Ureter (tissue), 1 donor: Measurements from ENCODE around the gene C17orf113. TPM values are rescaled to one million over a fixed set of nuclear protein-coding genes. Genes with fewer than 3 reads are reported as not detected.

Experiments
- DNase-seq: peaks from one replicate; pipeline ENCODE4 v3.0.0-alpha.2; 2020; ENCODE audit warnings: low spot score
- total RNA-seq: library from RNA; stranded (reverse); gene quantifications from one replicate; pipeline ENCODE4 v1.2.4, GENCODE V29; 2023
- donor health status: DM: yes; HTN: yes; CAD: no.

C17orf113 gene
- total RNA-seq, 1 donor from 2014 or later = 1.9 TPM

GRCh38 chr17:42072323-42073187 lies 22.2 kb upstream of the C17orf113 start:
- DNase-seq = no peak

DNA sequence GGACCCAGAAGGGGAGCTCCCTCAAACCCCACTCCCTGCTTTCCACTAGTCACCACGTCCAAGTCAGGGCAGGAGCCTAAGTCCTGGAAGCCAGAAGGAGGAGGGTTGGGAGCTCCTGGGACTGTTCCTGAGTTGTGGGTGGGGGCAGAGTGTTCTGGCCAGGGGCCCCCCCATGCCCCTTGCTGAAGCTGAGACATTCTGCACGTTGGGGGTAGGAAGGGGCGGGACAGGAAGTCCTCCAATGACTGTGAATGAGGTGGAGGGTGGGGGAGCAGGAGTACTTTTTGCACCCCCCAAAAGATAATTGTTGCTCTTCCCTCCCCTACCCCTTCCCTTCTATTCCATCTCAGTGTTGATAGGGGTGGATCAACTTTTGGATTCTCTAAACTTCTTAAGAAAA lies 21.4 kb upstream of the C17orf113 start:
- no peak for DNase-seq

- DNase-seq = no peak
Measured at GRCh38 chr17:42068979-42069378, 18.6 kb upstream of the C17orf113 start.

DNA sequence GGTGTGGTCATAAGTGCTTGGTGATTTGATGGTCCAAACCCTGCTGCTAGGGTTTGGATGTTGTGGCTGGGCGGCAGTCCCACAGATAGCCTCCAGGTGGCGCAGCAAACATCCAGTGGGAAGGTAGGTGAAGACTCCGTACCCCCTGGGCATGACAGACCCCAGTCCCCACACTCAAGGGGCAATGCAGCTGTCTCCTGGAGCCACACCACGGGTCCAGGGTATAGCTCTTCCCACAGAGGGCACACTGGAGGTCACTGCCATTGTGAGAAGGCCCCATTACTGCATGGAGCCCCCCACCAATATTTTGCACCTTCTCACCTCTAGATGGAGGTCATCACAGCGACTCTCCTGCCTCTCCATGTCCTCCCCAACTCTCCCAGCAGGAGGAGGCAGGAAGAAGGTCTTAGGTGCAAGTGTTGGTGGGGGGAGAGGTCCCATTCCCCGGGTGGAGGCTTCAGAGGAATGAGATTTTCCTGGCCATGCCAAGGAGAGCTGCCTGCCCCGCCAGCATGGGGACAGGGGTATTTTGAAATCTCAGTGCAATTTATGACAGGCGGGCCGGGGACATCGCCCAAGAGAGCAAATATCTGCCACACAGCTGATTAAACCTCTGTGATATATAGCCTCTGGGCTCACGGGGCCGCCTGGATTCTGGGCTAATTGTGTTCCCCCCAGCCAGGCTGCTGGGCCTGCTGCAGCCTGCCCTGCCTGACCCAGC lies 17.1 kb upstream of the C17orf113 start:
- DNase-seq = peak; percentile 73

DNA sequence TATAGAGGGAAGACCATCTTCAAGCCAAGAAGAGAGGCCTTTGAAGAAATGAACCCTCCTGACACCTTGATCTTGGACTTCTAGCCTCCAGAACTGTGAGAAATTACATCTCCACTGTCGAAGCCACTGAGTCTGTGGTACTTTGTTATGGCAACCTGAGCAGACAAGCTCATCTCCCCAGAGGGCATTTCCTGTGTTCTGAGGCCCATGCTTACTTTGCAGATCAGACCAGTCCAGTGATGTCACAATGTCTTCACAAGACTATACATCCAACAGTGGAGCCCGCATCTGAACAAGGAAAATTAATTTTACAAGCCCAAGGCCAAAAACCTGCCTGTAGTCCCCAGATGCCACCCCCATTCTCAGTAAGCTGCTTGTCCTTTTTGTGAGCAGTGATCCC lies 14.8 kb upstream of the C17orf113 start:
- no peak for DNase-seq

DNA sequence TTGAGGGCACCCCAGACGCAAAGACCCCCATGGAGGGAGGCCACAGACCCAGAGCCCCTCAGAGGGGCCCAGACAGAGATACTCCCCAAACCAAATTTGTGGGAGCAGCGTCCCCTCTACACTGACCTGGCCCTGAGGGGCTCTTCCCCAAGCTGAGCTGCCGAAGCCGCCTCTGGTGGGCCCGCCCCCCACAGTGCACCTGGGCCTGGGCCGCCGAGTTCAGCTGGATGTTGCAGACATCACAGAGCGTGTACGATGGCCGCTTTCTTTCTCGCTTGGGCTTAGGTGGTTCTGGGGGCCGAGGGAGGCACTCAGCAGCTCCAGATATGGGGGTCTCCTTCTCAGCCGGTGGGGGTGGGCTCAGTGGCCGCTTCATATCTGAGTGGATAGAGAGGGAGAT lies 12.3 kb upstream of the C17orf113 start:
- DNase-seq = no peak

DNA sequence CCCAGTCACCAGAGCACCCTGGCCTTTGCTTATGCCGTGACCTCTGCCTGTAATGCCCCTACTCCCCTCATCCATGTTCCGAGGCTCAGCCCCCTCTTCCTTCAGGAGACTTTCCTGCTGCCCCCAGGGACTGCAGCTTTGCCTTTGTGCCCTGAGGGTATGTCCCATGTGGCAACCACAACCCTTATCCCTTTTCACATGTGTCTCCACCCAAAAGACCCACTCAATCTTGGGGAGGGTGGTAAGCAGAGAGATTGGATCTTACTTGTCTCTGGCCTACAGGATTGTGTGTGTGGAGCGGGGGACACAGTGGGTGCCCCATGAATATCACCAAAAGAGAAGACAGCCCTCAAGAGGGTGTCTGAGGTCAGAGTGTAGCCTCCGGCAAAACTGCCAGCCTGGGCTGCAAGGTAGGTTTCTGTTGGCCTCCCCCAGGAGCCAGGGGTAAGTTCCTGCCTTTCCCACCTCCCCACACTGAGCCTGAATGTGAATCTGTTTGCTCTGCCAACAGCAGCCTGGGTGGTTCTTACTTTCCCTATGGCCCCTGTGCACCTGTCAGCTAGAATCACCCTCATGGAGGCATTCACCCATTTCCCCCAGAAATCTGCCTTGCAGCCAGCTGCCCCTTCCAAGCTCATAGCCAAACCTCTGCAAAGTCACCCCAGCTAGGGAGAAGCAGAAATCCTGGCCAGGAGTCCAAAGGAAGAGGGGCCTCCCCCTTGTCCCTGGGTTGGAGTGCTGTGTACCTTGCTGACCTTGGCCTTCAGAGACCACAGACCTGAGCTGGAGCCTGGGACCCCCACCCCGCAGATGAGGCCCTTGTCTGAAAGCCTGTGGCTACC lies 11.5 kb upstream of the C17orf113 start:
- DNase-seq = no peak

- no peak for DNase-seq
Measured at GRCh38 chr17:42060231-42060630, 9.8 kb upstream of the C17orf113 start.

DNA sequence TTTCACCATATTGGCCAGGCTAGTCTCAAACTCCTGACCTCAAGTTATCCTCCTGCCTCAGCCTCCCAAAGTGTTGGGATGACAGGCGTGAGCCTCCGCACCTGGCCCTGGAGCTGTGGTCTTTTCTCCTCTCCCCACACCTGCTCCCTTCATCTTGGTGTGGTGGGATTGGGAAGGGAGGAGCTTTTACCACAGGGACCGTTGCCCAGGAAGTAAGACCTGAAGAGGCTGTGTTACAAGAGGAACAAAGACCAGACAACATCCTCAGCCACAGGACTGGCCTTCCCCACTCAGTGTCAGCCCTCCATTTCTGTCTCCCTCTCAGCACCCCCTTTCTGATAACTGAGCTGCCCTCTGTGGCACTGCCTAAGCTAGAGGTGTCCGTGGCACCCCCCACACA lies 9.4 kb upstream of the C17orf113 start:
- no peak for DNase-seq

DNA sequence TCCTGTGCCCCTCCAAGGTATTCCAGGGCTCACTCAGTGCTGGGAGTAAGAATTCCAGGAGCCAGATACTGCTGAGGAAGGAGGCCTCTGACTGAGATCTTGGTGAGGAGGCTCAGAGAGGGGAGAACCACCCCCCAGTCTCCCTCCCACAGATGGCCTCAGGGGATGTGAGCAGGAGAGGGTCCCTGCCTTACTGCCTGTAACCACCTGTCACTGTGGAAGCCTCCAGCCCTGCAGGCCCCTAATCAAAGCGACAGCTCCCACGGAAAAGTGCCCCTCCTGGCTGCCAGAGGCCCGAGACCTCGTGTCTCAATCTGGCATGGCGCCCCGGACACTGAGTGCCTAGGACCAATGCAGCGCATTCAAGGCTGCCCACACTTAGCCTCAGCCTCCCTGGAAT lies 7.7 kb upstream of the C17orf113 start:
- no peak for DNase-seq

- no peak for DNase-seq
Measured at GRCh38 chr17:42056635-42057034, 6.2 kb upstream of the C17orf113 start.

- no peak for DNase-seq
Measured at GRCh38 chr17:42055496-42055895, 5.1 kb upstream of the C17orf113 start.

- no peak for DNase-seq
Measured at GRCh38 chr17:42055027-42055426, 4.6 kb upstream of the C17orf113 start.

- DNase-seq = no peak
Measured at GRCh38 chr17:42053731-42054500, 3.5 kb upstream of the C17orf113 start.

- DNase-seq = no peak
Measured at GRCh38 chr17:42052346-42052877, 2.0 kb upstream of the C17orf113 start.

DNA sequence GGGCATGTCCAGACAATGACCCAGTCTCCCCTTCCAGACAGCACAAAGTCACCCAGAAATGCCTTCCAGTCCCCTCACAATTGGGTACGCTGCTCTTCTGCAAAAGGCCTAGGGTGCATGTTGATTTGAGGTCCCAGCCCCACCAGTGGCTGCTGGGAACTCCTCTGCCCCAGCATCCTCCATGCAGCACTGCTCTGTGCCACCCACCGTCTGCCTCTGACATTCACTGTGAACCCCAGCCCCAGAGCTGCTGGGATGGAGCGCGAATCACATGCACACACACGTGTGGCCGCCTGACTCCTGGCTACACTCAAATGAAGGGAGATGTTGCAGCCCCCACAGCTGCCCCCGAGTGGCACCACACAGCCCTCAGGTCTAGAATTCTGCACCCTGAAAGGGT lies 1.2 kb upstream of the C17orf113 start:
- DNase-seq = no peak

GRCh38 chr17:42051013-42051400 lies 606 bp upstream of the C17orf113 start:
- no peak for DNase-seq

DNA sequence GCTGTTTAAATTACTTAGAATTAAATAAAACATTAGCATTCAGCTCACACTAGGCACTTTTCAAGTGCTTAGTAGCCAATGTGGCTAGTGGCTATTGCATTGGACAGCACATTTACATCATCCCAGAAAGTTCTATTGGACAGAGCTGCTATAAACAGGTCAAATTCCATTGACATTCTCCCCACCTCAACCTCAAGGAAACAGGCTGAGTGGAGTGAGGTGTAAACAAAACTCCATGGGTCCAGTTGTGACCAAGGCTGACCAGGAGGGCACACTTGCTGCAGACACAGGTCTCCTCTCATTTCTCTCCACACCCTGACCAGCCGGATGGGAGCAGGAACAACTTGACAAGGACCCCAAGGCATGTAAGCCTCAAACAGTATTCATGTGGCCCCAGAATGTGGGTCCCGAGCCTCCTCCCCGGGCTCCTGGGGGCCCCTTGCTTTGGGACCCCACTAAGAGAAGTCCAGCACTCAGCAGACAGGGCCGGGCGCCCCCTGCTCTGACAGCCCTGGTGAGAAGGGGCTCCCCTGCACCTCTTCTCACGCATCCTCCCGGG lies 488 bp downstream of the C17orf113 start:
- no peak for DNase-seq

DNA sequence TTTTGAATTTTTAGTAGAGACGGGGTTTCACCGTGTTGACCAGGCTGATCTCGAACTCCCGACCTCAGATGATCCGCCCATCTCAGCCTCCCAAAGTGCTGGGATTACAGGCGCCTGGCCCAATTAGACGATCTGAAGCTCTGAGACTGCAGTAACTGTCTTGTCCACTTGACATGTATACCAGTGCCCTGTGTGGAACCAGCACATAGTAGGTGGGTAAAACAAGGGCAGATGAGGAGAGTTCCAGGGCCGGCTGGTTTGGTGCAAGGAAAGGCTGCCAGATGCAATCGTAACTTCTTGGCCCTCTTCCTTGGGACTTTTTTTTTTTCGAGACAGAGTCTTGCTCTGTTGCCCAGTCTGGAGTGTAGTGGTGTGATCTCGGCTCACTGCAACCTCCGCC lies 3.1 kb downstream of the C17orf113 start:
- DNase-seq = no peak

DNA sequence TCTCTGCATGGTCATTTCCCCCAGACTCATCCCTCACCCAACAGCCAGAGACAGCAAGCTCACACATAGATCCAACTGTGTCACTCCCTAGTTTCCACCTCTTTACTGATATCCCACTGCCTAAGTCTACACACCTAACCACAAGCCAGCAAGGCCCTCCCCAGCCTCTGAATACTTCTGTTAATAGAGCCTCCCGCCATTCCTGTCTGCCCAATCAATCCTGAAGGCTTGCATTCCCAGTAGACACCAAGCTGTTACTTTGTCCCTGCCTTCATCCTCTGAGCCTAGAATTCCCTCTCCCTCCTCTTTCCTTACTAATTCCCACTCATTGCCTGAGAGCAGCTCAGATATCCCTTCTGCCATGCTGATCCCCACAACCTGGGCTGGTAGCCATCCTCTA lies 4.7 kb downstream of the C17orf113 start:
- no peak for DNase-seq
